Measurements from ENCODE around the gene DDR1.
"Not testable (repeated sequence)": the region's sequence is repeated elsewhere in the genome, so short reads cannot be mapped to it uniquely, and the experiment has no call there.

The DDR1 gene

DNA sequence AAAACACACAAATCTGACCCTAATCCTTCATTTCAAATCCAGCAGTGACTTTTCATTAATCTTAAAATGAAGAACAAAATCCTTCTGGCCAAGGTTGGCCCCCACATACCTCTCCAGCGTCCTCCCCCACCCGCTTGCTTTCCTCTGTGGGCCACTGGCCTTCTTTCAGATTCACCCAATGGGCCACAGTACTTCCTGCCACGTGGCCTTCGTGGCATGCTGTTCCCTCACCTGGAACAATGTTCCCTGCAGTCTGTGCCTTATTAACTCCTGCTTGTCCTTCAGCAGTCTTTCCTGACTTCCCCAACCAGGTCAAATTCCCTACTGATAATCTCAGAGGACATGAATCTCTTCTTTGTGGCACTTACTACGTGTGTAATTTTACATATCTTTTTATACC, 18.4 kb downstream of the DDR1 start:
- TF ChIP-seq, protein P1, sequence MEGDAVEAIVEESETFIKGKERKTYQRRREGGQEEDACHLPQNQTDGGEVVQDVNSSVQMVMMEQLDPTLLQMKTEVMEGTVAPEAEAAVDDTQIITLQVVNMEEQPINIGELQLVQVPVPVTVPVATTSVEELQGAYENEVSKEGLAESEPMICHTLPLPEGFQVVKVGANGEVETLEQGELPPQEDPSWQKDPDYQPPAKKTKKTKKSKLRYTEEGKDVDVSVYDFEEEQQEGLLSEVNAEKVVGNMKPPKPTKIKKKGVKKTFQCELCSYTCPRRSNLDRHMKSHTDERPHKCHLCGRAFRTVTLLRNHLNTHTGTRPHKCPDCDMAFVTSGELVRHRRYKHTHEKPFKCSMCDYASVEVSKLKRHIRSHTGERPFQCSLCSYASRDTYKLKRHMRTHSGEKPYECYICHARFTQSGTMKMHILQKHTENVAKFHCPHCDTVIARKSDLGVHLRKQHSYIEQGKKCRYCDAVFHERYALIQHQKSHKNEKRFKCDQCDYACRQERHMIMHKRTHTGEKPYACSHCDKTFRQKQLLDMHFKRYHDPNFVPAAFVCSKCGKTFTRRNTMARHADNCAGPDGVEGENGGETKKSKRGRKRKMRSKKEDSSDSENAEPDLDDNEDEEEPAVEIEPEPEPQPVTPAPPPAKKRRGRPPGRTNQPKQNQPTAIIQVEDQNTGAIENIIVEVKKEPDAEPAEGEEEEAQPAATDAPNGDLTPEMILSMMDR (IDR thresholded peaks at IDR 0.05; ENCODE audit: low read depth, low read length, missing control alignments): no peak
- no peak for DNase-seq (ENCODE audit: extremely low read depth, low read depth)
- H3K4me3 ChIP-seq (replicated peaks; ENCODE audit: low read depth, low read length): no peak overlapping the region

DNA sequence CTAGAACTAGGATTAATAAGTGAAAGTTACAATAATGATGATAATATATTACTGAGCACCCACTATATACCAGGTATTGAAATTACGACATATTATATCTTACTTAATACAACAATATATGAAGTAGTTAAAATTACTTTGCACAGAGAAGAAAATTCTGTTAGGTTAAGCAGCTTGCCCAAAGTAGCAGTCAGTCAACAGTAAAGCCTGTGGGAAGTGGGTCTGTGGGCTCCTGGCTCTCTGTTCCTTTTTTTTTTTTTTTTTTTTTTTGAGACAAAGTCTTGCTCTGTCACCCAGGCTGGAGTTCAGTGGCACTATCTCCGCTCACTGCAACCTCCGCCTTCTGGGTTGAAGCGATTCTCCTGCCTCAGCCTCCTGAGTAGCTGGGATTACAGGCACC, 18.9 kb downstream of the DDR1 start:
- TF ChIP-seq, protein P1 (IDR thresholded peaks at IDR 0.05; ENCODE audit: low read depth, low read length, missing control alignments): no peak
- DNase-seq (ENCODE audit: extremely low read depth, low read depth): no peak
- H3K4me3 ChIP-seq (replicated peaks; ENCODE audit: low read depth, low read length): no peak overlapping the region

DNA sequence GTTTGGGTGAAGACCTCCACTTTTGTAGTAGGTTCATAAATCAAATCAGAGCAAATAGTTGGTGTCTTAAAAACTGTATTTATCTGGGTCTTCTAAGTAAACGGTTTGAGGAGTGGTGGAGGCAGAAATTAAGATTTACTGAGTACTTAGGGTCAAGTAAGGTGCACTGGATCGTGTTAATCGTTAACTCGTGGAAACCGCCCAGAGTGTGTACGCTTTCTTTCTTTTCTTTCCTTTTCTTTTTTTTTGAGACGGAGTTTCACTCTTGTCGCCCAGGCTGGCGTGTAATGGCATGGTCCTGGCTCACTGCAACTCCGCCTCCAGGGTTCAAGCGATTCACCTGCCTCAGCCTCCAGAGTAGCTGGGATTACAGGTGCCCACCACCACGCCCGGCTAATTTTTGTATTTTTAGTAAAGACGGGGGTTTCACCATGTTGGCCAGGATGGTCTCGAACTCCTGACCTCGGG, 23.0 kb downstream of the DDR1 start:
- H3K4me3 ChIP-seq (replicated peaks; ENCODE audit: low read depth, low read length): peak overlapping the region; percentile 99
- not testable (repeated sequence) for DNase-seq (ENCODE audit: extremely low read depth, low read depth)

DNA sequence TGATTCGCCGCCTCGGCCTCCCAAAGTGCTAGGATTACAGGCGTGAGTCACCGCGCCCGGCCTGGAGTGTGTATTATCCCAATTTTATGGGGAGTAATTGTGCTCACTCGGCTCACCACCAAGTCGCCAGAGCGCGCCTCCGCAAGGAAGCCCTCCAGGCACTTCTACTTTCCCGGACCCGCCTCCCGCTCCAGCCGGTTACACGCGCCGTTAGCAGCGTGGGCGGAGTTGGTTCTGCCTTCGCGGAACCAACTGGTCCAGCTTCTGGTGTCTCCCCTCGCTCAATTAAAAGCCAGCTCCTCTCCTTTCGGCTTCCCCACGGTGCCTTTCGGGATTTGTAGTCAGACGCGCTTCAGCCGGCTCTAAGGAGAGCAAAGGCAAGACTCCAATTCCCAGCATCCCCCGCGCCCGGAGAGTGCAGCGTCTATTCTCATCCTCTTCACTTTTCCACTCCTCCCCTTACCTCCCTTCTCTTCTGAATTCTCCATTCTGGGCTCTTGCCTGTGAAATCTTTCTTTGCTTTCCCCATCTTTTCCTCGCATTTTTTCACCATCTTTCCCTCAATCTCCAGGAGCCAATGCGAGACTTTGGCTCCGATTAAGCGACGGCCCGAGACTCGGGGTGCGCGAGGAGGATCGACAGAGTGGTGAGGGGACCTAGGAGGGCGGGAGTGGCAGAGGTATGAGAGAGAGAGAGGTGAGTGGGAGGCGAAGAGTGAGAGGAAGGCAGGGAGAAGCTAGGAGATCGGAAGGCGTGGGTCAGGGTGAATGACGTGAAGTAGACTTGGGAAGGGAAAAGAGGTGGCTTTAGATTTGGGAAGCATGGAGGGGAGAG, 23.7 kb downstream of the DDR1 start, which contains the start of gene GTF2H4:
TSS of gene GTF2H4 (plus strand) at position 450 of the 834 bp plus-strand sequence.
- peak; percentile 99 for DNase-seq (ENCODE audit: extremely low read depth, low read depth)
- TF ChIP-seq, protein P1 (IDR thresholded peaks at IDR 0.05; ENCODE audit: low read depth, low read length, missing control alignments): no peak
- peak within 1 kb of the TSS; percentile 99 for H3K4me3 ChIP-seq (replicated peaks; ENCODE audit: low read depth, low read length)

DNA sequence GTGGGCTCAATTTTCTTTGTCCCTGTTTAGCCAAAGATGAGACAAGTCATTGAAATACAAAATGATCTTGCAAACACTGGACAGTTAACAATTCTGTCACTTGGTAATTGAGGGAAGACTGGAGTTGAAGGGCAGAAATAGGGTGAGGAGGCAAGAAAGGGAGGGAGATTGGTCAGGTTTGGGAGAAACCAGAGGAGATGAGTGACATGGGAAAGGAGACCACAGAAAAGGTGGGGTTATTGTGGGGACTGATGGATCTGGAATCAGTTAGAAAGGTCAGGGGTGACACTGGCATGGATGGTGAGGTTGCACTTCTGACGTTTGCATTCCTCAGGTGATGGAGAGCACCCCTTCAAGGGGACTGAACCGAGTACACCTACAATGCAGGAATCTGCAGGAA, 24.4 kb downstream of the DDR1 start:
- TF ChIP-seq, protein P1 (IDR thresholded peaks at IDR 0.05; ENCODE audit: low read depth, low read length, missing control alignments): no peak
- no peak for DNase-seq (ENCODE audit: extremely low read depth, low read depth)
- peak overlapping the region; percentile 99 for H3K4me3 ChIP-seq (replicated peaks; ENCODE audit: low read depth, low read length)

DNA sequence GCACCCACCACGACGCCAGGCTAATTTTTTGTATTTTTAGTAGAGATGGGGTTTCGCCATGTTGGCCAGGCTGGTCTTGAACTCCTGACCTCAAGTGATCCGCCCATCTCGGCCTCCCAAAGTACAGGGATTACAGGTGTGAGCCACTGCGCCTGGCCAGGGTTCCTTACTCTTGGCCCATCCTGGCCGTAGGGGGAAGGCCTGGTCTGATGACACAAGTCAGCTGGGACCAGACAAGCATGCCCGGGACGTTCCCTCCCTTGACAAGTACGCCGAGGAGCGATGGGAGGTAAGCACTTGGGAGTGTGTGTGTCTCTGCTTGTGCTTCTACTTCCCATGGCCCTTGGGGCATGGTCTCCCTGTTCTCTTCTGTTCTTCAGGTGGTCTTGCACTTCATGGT, 26.2 kb downstream of the DDR1 start:
- DNase-seq (ENCODE audit: extremely low read depth, low read depth): not testable (repeated sequence)

DNA sequence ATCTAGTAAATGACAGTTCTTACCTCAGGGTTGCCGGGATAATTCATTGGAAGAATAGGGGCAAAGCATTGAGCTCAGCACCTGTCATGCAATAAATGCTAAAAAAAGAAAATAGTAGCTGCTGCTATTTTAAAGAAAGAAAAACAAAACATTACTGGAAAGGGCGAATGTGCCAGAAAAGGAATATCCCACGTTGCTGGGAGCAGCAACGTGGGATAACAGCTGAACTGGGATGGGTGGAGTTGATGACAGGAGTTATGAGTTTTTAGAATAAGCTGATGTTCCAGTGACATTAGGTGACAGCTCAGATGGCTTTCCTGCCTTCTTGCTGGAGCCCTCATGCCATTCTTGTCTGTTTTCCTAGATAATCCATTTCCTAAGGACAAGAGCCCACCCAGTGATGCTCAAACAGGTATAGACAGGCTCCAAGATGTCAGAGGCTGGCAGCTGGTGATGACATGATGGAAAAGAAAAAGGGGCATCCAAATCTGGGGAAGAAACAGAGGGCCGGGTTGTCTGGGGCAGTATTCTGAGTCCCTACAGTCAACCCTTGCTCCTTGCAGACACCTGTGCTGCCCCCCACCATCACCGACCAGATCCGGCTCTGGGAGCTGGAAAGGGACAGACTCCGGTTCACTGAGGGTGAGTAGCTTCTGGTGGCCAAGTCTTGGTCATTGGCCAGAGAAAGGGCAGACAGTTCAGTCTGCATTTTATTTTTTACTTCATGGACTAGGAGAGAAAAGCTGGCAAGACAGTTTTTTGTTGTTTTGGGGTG, 28.6 kb downstream of the DDR1 start:
- TF ChIP-seq, protein P1 (IDR thresholded peaks at IDR 0.05; ENCODE audit: low read depth, low read length, missing control alignments): no peak
- H3K4me3 ChIP-seq (replicated peaks; ENCODE audit: low read depth, low read length): no peak overlapping the region
- DNase-seq (ENCODE audit: extremely low read depth, low read depth): no peak

More for the DNA sequence above, 26.2 kb downstream of the DDR1 start:
- not testable (repeated sequence) for H3K4me3 ChIP-seq (replicated peaks; ENCODE audit: low read depth, low read length)
